Fibroblast of lung (primary cell): ENCODE results near the gene CCDC127.
A peak's percentile ranks its signal among the peaks of the same experiment; 100 is the strongest.

ENCODE experiments used
- EZH2 ChIP-seq: IDR thresholded peaks from 2 replicates; pipeline ENCODE4 v1.5.1; 2012; ENCODE audit warnings: low read length, control low read depth, mild to moderate bottlenecking; ENCODE audit errors: missing control alignments
- TF ChIP-seq, protein P1 (sequence below), 2 donors: IDR thresholded peaks in 1 of 2; conservative IDR thresholded peaks in 1 of 2; 1 replicate in 1 of 2; 2 replicates in 1 of 2; pipeline ENCODE4 v1.5.1; 2011 to 2012; ENCODE audit warnings: low read length in 2 of 2, control low read depth in 1 of 2, inconsistent platforms in 1 of 2, low read depth in 1 of 2, mild to moderate bottlenecking in 1 of 2

GRCh38 chr5:195401-196160, 22.4 kb downstream of the CCDC127 start:
- TF ChIP-seq, protein P1, sequence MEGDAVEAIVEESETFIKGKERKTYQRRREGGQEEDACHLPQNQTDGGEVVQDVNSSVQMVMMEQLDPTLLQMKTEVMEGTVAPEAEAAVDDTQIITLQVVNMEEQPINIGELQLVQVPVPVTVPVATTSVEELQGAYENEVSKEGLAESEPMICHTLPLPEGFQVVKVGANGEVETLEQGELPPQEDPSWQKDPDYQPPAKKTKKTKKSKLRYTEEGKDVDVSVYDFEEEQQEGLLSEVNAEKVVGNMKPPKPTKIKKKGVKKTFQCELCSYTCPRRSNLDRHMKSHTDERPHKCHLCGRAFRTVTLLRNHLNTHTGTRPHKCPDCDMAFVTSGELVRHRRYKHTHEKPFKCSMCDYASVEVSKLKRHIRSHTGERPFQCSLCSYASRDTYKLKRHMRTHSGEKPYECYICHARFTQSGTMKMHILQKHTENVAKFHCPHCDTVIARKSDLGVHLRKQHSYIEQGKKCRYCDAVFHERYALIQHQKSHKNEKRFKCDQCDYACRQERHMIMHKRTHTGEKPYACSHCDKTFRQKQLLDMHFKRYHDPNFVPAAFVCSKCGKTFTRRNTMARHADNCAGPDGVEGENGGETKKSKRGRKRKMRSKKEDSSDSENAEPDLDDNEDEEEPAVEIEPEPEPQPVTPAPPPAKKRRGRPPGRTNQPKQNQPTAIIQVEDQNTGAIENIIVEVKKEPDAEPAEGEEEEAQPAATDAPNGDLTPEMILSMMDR (conservative IDR thresholded peaks at IDR 0.05 in 1 of 2, IDR thresholded peaks at IDR 0.05 in 1 of 2; ENCODE audit: low read depth in 1 of 2, low read length in 2 of 2), result peak in 1 of 2 donors; percentile 13
- no peak for TF ChIP-seq EZH2
